Activated CD4-positive, alpha-beta T cell treated with anti-CD3 and anti-CD28 coated beads for 24 hours (primary cell): ENCODE data around the gene COPB1.
"Not testable (repeated sequence)": the region's sequence is repeated elsewhere in the genome, so short reads cannot be mapped to it uniquely, and the experiment has no call there.

Experiments used
- DNase-seq, 2 donors: peaks; one replicate each; pipeline ENCODE4 v3.0.0-alpha.2; 2020; ENCODE audit warnings: low read depth in 2 of 2

Gene COPB1, protein sequence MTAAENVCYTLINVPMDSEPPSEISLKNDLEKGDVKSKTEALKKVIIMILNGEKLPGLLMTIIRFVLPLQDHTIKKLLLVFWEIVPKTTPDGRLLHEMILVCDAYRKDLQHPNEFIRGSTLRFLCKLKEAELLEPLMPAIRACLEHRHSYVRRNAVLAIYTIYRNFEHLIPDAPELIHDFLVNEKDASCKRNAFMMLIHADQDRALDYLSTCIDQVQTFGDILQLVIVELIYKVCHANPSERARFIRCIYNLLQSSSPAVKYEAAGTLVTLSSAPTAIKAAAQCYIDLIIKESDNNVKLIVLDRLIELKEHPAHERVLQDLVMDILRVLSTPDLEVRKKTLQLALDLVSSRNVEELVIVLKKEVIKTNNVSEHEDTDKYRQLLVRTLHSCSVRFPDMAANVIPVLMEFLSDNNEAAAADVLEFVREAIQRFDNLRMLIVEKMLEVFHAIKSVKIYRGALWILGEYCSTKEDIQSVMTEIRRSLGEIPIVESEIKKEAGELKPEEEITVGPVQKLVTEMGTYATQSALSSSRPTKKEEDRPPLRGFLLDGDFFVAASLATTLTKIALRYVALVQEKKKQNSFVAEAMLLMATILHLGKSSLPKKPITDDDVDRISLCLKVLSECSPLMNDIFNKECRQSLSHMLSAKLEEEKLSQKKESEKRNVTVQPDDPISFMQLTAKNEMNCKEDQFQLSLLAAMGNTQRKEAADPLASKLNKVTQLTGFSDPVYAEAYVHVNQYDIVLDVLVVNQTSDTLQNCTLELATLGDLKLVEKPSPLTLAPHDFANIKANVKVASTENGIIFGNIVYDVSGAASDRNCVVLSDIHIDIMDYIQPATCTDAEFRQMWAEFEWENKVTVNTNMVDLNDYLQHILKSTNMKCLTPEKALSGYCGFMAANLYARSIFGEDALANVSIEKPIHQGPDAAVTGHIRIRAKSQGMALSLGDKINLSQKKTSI

DNA sequence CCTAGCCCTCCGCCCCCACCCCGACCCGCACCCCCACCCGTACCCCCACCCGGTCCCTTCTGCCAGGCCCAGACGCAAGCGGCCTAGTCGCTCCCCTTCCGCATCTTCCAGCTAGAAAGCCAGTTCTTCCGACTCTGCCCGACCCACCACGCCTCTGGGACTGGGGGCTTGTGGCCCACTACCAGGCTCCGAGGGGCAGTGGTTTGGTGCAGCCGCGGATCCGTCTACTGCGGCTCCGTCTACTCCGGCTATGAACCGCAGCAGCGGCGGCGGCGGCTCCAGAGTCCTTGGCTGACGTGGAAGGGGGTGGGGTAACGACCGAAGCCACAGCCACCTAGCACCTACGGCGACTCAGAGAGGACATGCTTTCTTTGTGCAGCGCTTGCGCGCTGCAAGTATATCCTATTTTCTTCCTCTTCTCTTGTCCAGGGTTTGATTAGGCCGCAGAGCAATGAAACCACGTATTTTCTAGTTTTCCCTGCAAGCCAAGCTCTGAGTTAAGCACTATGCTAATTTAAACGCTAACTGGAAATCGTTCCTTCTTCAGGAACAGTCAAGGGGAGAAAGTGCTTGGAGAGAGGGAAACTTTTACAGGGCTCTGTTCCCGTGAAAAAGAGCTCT lies at the start of gene COPB1:
COPB1 (minus strand) TSS at position 252 of the 621 bp plus-strand sequence. CDS start 883 bp downstream, outside the sequence.
- DNase-seq: peak; percentile 81 to 88

DNA sequence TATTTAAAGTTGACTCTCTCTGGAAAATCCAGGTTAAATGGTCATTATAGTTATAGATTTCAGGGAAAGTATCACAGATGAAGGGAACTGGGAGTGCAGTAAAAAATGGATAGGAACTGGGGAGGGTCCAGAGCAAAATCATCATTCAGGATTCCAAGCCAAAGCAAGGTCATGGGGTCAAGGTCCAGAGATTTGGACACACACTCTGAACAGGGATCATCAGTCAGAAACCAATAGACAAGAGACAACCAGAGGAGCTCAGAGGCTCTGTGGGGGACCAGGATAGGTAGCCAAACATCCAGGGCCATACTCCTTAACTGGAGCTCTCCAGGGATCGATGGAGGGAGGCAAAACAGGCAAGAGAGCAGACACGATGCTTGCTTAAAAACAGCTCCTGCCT lies 47.8 kb upstream of the COPB1 start:
- DNase-seq: no peak

DNA sequence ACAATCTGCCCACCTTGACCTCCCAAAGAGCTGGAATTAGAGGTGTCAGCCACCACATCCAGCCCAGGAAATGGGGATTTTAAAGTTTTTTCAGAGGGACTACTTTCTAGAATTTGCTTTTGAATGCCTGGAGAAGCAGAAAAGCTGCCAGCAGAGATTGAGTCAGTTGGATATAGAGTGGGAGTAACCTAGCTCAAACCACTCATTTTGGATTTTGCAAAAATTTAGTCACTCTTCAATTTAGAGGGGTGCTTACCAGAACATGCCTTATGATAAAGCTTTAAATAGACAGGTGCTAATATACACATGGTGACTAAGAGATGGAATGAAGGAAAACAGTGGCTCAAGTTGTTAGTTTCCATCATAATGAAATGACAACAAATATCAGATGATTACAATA lies 47.1 kb upstream of the COPB1 start:
- DNase-seq: no peak

DNA sequence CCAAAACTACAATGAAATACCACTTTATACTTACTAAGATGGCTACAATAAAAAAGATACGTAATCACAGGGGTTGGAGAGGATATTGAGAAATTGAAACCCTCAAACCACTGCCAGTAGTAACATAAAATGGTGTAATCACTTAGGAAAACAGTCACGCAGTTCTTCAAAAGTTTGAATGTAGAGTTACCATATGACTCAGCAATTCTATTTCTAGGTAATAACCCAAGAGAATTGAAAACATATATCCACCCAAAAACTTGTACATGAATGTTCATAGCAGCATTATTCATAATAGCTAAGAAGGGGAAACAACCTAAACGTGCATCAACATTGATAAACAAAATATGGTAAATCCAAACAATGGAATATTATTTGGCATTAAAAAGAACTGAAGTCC lies 45.0 kb upstream of the COPB1 start:
- DNase-seq: no peak

DNA sequence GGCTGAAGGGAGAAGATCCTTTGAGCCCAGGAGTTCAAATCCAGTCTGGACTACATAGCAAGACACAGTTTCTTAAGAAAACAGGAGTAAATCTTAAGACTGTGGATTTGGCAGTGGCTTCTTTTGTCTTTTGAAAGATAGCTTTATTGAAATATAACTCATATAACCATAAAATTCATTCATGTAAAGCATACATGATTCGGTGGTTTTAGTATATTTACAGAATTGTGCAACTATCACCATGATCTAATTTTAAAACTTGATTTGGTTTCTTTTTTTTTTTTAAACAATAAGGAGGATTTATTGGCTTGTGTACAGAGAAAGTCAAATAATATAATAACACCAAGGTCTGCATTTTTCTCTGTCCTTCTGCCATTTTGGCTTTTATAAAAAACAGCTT lies 43.6 kb upstream of the COPB1 start:
- no peak for DNase-seq

DNA sequence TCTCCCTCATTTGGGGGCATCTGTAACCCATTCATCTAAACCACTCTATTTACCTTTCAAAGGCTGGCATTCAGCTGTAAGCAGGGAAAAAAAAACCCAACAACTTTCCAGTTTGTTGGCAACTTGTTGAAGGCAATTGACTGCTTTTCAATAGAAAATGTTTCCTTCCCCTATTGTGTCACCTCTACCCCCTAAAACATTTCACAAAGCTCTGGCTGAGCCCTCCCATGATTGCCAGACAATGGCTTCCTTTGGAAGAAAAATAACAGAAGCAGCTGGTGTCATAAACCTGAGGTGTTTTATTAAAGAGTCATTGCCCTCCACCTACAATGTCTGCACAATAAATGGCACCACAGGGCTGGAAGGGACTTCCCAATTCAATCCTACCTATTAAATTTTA lies 42.7 kb upstream of the COPB1 start:
- DNase-seq: no peak

DNA sequence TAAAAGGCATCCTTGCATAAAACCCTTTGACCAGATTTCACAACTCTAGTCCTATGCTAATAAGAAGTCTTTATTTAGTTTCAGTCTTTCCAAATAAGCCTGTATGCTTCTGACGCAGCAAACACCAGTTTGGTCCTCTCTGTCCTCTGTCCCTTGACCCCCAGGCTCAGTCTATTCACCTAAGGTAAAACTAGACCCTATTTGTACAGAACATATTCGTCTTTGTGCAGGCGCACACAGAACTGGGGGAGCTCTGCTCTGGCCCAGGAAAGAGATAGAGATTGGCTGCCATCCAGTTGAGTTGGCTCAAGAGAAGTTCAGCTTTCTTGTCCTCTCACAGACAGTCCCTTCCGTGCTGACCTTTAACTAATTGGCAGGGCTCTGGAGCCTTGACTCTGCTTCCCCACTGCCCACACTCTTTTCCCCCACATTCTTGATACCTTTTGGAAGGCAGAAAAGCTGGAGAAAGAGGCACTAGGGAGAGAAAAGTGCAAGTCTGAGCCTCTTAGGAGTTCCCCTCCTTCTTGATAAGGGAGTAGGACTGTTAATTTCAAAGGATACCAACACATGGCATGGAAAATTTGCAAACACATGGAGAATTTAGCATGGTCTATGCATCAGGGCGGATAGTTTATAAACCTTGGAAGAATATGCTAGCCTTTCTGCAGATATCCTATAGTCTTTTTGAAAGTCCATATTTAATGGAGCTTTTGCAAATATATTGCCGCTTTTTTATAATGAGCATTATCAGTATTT lies 41.8 kb upstream of the COPB1 start:
- no peak for DNase-seq

DNA sequence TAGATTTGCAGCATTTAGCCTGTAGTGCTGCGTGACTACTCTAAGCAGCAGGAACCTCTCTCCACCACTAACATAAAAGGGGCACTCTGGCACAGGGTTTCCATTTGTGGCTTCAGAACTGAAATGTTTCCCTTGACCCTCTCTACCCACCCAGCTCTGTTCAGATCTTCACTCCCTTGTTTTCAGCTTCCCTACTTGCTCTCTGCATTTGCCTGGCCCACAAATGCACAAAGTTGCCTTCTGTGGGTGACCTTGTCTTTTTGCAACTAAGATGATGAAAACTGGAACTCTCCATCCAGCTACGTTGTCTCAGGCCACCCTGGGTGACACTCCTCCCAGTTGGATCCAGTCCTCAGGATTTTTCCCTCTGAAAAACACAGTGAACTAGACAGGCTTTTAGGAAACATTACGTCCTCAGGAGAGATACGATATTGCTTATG lies 40.4 kb upstream of the COPB1 start:
- DNase-seq: no peak

DNA sequence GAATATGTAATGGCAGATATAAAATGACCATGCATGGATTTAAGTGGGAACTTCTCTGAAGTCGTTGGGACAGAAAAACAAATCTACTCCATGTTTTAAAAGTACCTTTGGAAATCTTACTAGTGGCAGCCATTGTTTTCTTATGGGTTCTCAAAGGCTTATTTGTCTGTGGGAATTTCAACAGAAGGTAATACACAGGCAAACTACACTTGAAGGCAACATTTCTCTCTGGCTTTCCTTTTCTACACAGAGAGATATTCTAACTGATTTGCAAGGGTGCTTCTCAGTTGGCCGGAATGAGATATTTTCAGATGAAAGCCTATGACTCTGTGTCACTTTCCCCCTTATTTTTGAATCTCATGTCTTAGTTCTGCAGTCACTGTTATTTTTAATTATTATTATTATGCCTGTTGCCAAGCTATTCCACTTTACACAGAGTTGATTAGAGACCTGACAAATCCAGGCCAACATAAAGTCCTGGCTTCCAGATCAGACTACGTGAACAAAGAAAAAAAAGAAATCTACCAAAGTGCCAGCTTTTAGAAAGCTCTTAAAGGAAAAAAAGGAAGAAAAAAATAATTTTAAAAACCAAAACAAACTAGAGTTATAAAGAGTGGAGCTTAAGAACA lies 39.4 kb upstream of the COPB1 start:
- no peak for DNase-seq

DNA sequence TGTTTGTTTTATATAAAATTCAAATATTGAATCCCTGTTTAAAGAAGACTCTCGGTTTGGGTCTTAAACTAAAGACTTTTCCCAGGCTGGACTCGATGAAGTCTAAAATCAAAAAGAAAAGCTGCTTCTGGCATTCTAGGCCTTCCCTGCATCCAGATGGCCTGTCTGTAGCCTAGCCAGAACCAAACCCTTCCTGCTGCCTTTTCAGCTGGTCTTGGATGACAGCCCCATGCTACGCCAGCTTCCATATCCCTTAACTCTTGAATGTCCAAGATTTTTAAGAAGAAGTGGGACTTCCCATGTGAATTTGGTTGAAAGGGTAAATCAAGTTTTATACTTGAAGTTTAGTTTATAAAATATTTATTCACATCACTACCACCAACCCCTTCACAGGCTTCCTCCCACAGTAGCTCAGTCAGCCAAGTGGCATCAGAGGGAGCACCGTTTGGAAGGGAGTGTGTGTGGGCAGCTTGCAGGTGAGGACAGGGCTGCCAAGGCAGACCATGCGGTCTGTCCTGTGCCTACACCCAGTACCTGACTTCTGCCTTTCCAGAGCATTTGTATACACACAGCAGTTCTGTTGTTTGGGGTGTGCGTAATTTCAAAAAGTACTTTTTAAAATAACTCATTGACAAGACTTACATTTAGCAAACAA lies 38.8 kb upstream of the COPB1 start:
- no peak for DNase-seq

DNA sequence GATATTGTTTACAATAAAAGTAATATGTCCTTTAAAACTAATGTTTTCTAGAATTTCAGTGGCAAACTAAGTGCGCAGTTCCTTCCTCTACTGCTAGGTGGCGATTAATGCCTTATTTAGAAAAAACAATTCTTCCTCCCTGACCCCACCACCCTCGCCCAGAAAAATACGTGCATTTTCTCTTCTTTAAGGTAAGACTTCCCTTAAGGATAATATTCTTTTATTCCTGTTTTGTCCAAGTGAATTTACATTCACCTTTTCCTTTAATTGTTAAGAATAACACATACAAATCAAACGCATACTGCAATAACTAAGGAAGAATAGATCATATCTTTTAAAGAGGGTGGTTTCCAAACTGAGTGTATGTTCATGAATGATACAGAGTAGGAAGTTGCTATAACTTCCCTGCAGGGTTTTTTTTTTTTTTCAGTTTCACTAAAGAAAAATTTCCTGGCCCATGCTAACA lies 37.6 kb upstream of the COPB1 start:
- DNase-seq: peak; percentile 4 to 38

DNA sequence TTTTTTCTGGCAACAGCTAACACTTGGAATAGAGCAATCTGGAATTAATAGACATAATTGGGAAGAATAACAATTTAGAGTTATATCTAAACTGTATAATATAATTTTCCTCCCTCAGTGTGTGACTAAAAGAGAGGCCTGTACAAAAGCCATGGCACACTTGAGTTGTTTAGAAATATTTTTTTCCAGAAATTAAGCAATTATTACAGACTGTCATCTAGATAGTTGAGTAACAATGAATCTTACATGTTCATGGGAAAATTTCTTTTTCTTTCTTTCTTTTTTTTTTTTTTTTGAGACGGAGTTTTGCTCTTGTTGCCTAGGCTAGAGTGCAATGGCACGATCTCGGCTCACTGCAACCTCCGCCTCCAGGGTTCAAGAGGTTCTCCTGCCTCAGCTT lies 35.6 kb upstream of the COPB1 start:
- not testable (repeated sequence) for DNase-seq

DNA sequence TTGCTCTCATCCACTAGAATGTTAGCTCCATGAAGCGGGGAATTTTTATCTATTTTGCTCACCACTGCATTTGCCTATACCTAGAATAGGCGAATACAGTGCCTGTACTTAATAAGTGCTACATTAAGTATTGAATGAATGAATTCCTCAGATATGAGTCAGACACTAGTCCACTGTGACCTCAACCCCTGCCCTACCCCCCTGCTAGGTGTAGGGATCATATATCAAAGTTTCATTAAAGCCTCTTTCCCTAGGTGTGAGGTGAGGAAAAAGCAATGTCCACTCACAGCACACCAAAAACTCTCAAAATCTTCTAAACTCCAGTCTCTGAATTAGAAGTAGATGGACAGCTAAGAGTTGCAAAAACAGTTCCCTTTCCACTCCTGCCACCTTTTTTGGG lies 30.3 kb upstream of the COPB1 start:
- no peak for DNase-seq

DNA sequence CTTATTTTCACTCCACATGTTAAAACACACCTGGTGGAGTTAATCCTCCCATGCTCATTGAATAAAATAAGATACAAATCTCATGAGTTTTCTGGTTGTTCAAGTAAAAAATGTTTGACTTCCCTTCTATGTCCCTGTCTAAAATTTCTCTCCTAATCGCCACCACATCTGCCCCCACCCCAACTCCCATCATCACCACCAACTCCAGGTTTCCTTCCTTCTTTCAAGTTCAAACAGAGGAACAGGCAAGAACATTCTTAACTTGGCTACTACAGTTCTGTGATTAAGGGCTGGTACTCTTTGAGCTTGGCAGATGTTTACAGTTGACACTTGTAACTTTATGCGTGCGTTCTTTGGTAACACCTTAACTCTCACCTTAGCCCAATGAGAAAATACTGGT lies 29.7 kb upstream of the COPB1 start:
- DNase-seq: no peak

DNA sequence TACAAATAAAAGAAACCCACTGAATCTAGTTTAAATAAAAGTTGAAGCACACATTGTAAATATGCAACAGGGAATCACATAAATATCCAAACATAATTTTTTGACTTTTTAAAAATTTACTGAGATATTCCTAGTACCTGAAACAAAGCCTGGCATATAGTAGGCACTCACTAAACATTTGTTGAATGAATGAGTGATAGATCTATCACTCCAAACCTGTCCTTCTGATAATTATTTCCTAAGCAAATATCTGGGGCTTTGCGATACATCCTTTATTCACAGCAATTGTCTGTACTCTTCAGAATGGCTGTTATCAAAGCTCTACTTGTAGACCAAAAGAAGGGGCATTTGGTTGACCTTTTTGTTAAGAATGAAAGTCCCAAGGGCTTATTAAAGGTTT lies 23.2 kb upstream of the COPB1 start:
- no peak for DNase-seq

DNA sequence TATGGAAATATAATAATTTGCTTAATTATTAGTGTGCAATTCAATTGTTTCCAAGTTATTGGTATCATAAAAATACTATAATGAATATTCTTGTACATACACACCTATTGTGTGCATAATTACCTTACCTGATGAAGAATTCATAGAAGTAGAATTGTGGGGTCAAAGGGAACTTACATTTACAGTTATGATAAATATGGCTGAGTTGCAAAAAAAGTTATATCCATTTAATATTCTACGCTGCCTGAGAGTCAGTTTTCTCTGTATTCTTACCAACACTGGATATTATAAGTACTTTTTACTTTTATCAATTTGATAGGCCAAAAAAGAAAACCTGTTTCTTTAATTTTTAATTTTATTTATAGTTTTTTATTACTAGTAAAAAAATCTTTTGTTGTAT lies 22.6 kb upstream of the COPB1 start:
- no peak for DNase-seq

DNA sequence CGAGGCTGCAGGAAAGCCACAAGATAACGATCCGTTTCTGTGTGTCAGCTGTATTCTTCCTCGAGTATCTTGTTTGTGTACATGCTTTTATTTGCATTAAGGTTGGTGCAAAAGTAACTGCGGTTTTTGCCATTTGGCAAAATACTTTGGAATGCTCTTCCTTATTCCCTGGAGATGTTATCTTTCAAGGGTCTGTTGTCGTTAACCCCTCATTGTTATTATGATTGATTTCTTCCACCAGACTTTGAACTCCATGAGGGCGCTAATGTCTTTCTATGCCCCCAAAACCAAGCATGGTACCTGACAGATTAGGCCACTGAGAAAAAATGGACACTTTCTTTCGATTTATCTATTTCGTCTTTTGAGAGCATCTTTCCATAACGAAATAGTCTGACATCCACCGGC lies 21.1 kb upstream of the COPB1 start:
- DNase-seq: no peak

DNA sequence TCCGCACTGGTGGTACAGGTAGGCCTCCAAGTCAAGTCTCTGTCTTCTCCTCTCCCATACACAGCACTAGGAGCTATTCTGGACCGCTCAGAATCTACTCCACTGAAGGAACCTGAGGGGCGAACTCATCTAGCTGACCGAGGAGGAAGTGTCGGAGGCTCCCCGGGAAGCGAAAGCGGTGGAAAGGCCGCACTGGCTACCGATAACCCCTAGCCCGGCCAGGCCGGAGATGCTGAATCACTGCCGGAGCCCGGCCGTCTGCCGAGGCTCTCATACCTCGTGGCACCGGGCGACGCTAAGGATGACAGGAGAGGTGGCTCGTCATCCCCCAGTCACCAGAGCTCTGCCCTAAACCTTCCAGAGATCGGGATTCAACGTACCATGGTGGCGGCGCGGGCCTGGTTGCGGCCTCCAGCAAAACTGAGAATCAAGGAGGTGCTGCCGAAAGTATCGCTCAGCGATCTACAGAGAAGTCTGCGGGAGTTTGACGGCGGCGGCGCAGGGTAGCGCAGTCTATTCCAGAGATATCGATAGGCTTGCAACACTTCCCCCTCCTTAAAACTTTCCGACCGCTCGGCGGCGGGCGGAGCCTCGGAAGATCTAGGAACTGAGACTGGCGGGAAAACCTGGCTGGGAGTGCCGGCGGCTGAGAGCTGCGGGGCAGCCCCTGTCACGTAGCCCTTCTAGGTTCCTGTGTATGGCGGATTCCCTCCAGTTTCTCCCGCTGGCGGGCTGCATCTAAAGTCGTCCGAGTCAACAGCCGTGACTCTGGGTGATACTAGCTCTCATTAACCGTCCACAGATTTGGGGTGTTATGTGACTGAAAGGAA lies 20.5 kb upstream of the COPB1 start, which contains the start of gene PSMA1:
PSMA1 (minus strand) TSS at position 470 of the 830 bp plus-strand sequence; CDS start at position 383, 87 bp downstream.
- DNase-seq: peak; percentile 87 to 90

DNA sequence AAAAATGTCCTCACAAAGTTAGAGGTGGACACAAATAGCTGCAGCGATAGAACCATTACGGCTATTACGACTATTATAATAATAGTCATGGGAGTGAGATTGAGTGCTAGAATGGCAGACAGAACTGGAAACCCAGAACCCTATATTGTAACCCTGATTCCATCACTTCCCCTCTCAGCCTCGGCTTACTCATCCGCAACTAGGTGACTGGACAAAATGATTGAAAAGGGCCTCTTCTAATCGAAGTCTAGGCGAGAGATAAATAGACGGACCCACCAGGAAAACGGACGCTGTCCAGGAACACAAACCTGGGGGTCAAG lies 19.9 kb upstream of the COPB1 start:
- DNase-seq: peak in 1 of 2 donors; percentile 10
